HG03378 (cell line): ENCODE data around the gene RNGTT.
"Not testable (repeated sequence)": the region's sequence is repeated elsewhere in the genome, so short reads cannot be mapped to it uniquely, and the experiment has no call there.

Source experiments
- ATAC-seq: cut with Tn5 transposase; IDR thresholded peaks from one replicate; pipeline ENCODE4 v1.9.1; 2021; ENCODE audit warnings: mild to moderate bottlenecking, moderate library complexity; ENCODE audit not compliant: unreplicated experiment

Gene RNGTT

GRCh38 chr6:88825856-88826255 is 137.6 kb downstream of the RNGTT start:
- no peak for ATAC-seq

- no peak for ATAC-seq
Measured at GRCh38 chr6:88823998-88824397, 139.4 kb downstream of the RNGTT start.

GRCh38 chr6:88815491-88815890 is 147.9 kb downstream of the RNGTT start:
- no peak for ATAC-seq

DNA sequence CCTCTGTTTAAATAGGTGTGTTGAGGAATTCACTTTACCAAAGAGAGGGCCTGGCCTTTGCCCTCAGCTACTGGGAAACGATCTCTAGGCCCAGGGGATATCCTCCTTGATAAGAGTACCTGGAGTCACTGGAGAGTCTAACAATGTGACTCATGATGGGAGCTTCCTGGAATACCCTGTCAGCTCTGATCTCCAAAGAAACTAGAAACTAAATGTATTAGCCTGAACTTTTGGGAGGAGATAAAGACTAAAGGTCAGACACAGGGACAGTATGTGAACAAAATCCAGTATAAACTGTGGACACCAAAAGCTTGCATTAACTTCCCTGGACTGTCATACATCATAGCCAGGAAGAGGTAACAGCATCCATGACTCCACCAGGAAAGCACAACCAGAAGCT is 148.5 kb downstream of the RNGTT start:
- ATAC-seq, result no peak

GRCh38 chr6:88813045-88813444 is 150.4 kb downstream of the RNGTT start:
- ATAC-seq, result no peak

DNA sequence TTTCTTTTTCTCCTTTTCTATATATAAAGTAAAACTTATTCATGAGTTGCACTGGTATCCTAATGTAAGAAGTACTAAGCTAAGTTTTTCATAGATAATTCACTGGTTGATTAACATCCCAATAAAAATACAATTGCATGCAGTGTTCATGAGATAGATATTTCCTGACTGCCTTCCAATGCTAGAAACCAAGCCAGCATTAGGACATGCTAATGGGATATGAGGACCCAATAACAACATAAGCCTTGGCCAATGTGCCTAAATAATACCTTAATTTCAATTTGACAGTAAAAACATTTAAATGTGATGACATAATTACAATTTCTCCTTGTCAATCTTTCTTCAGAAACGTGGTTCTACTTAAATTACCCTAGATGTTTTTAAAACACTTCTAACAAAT is 152.7 kb downstream of the RNGTT start:
- no peak for ATAC-seq

GRCh38 chr6:88810089-88810488 is 153.3 kb downstream of the RNGTT start:
- no peak for ATAC-seq

DNA sequence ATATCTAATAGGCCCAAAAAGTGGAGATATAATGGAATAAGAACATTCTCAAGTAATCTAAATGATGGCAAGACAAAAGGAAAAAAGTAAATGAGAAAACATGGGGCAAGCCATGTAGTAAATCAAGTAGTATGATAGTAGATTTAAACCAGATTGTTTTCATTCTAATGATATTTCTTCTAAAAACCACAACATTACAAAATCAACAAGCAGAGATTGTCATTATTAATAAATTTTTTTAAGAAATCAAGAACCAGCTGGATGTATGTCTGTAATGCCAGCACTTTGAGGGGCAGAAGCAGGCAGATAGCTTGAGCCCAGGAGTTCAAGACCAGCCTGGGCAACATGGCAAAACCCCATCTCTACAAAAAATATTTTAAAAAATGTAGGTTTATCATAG is 155.0 kb downstream of the RNGTT start:
- ATAC-seq, result no peak

DNA sequence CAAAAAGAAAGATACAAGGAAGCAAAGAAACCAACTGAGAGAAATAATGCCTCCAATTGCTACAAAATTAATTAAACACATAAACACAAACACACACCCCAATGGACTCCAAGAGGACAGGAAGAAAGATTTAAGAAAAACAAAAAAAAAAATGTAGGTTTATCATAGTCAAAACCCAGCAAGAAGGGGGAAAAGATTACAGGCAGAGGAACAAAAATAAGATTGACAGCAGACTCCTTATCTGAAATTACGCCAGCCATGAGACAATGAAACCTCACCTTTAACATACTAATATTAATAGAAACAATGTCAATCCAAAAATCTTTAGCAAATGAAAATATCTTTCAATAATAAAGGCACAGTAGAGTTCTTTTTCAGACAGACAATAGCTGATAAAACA is 155.8 kb downstream of the RNGTT start:
- ATAC-seq, result no peak

GRCh38 chr6:88806728-88807127 is 156.7 kb downstream of the RNGTT start:
- ATAC-seq, result no peak

GRCh38 chr6:88804701-88805100 is 158.7 kb downstream of the RNGTT start:
- ATAC-seq, result no peak

- no peak for ATAC-seq
Measured at GRCh38 chr6:88785478-88785877, 177.9 kb downstream of the RNGTT start.

DNA sequence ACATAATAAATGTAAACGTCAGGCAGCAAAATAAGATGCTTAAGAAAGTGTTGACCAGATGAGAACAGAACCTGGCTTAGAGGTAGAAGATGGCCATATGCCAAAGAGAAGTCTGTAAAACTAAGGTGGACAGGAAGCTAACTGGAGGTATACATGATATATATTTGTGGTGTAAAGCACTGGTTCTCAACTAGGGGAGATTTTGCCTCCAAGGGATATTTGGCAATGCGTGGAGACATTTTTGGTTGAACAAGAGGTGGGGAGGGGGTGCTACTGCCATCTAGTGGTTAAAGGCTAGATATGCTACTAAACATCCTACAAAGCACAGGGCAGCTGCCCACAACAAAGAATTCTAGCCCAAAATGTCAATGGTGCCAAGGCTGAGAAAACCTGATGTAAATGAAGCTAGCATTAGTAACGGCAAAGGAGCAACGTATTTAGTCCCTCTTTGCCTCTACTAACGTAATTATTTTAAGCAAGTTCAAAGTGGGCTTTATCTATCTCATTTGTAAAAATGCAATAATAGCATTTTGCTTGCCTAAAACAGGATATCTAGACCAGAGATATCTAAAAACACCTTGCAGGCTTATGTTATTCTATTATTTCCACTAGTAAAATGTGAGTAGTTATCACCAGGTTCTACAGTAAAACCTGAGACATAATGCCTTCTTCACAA is 182.6 kb downstream of the RNGTT start:
- ATAC-seq, result peak; percentile 68

DNA sequence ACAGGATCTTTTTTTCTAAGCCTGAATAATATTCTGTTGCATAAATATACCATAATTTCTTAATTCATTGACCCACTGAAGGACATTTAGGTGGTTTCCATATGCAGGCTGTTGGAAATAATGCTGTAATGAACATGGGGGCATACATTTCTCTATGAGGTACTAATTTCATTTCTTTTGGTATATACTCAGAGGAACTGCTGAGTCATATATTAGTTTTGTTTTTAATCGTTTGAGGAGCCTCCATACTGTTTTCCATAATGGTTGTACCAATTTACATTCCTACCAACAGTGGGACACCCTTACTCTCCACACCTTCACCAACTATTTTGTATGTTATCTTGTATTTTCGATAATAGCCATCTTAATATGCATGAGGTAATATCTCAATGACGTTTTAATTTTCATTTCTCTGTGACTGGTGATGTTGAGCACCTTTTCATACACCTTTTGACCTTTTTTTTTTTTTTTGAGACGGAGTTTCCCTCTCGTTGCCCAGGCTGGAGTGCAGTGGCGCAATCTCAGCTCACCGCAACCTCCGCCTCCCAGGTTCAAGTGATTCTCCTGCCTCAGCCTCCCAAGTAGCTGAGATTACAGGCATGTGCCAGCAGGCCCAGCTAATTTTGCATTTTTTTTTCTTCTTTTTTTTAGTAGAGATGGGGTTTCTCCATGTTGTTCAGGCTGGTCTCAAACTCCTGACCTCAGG is 187.4 kb downstream of the RNGTT start:
- peak; percentile 62 for ATAC-seq

DNA sequence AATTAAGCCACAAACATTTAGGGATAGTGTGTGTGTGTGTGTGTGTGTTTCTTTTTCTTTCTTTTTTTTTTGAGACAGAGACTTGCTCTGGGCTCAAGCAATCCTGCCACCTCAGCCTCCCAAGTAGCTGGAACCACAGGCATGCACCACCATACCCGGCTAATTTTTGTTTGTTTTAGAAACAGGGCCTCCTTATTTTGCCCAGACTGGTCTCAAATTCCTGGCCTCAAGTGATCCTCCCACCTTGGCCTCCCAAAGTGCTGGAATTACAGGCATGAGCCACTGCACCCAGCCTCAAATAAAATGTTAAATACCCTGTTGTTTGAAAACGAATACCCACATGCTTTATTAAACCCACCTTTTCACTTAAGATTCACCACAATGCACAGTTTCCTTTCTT is 195.3 kb downstream of the RNGTT start:
- ATAC-seq, result not testable (repeated sequence)

GRCh38 chr6:88764081-88764480 is 199.3 kb downstream of the RNGTT start:
- no peak for ATAC-seq

DNA sequence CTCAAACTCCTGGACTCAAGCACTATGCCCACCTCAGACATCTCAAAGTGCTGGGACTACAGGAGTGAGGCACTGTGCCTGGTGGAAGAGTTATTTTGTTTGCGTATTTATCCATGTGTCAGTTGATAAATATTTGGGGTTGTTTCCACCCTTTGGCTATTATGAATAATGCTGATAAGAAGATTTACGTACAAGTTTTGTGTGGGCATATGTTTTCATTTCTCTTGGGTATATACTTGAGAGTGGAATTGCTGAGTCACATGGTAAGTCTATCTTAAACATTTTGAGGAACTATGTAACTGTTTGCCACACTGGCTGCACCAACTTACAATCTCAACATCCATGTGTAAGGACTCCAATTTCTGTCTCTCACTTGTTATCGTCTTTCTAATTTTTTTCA is 200.3 kb downstream of the RNGTT start:
- no peak for ATAC-seq

DNA sequence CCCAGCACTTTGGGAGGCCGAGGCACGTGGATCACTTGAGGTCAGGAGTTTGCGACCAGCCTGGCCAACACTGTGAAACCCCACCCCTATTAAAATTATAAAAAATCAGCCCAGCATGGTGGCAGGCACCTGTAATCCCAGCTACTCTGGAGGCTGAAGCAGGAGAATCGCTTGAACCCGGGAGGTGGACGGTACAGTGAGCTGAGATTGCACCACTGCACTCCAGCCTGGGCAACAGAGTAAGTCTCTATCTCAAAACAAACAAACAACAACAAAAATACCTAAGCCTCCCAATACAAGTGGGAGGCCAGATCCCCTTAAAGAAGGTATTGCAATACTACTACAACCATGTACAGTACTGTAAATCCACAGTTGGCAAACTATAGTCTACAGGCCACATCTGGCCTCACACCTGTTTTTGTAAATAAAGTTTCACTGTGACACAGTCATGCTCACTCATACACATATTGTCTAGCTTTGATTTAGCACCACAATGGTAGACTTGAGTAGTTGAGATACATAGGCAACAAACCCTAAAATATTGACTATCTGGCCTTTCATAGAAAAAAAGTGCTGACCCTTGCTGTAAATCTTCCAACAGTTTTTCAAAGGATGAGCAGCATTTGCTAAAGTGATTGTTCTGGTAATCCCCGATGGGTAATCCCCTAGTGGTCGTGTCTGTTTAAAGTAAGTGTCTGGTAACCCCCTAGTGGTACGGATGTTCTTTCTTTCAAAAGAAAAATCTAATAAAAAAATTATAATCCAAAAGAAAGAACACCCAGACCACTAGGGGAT is 202.0 kb downstream of the RNGTT start:
- peak; percentile 65 for ATAC-seq

GRCh38 chr6:88760091-88760490 is 203.3 kb downstream of the RNGTT start:
- ATAC-seq, result no peak

DNA sequence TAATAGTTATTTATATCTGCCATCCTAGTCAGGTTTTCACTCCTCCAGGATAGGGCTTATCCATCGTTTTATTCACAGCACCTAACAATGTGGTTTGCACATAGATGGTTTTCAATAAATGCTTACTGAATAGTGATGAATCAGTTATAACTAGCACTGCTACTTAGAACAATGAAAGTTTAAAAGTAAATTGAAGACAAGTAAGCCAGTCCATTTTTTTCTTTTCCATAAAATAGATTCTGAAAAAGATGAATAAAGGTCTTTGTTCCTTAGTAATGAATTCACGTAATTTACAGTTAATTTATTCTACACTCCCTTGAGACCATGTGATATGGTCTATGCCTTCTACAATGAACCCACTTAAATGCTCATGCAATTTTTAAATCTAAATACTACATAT is 212.5 kb downstream of the RNGTT start:
- ATAC-seq, result no peak

DNA sequence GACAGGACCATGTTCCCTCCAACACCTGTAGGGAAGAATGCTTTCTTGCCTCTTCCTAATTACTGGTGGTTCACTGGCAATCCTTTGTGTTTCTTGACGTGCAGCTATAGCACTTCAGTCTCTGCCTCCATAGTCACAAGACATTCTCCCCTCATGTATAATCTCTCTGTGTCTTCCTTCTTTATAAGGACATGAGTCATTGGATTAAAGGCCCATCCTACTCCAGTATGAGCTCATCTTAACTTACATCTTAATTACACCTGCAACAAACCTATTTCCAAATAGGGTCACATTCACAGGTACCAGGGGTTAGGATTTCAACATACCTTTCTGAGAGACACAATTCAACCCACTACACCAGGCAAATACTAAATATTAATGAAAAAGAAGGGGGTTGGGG is 213.6 kb downstream of the RNGTT start:
- ATAC-seq, result no peak

DNA sequence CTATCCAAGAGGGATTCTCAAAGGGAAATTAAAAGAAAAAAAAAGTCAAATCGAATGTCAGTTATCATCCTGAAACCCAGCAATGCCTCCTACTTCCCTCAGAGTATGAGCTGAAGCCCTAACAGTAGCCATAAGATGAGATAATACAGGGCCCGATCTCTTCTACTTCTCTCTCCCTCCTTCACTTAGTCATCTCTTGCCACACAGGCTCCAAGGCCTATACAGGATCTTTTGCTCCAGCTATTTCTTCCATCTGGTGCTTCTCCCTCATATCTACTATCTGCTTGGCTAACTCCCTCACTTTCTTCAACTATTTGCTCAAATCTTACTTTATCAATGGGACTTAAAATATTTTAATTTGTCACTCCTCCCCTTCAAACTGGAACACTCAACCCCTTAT is 215.3 kb downstream of the RNGTT start:
- no peak for ATAC-seq
